Measurements from ENCODE around the gene RREB1.

DNA sequence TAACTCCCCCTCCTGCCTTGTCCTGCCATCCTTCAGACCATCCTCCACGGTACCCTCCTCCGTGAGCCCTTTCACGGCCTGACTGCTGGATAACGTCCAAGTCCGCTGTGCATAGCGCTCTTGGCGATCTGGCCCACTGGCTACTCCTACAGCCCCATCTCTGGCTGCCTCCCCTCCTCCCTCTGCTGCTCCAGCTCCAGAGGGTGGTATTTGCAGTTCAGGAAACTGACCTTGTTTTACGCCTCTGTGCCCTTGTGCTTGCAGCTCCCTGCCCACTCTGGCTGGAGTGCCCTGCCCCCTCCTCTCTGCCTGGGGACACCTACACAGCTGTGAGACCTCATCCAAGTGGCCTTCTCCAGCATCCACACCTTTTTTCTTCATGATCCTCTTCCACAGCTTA lies 6.5 kb upstream of the RREB1 start:
- TF ChIP-seq SP1 (IDR thresholded peaks at IDR 0.05) (no peak), FOXM1 (IDR thresholded peaks at IDR 0.05; ENCODE audit: borderline replicate concordance) (no peak), FOXK2 (IDR thresholded peaks at IDR 0.05) (no peak), CTBP1 (IDR thresholded peaks at IDR 0.05; ENCODE audit: borderline replicate concordance) (no peak), SUZ12 (IDR thresholded peaks at IDR 0.05) (no peak), BHLHE40 (IDR thresholded peaks at IDR 0.05; ENCODE audit: borderline replicate concordance) (no peak), ARNT (IDR thresholded peaks at IDR 0.05) (no peak)
